Measurements from ENCODE around the gene SRPK1.
"Not testable (repeated sequence)": the region's sequence is repeated elsewhere in the genome, so short reads cannot be mapped to it uniquely, and the experiment has no call there.

The SRPK1 gene

GRCh38 chr6:35931120-35931561 is 10.2 kb upstream of the SRPK1 start:
- DNase-seq (ENCODE audit: low read depth in 2 of 2): no peak

- no peak for DNase-seq (ENCODE audit: low read depth in 2 of 2)
Observed at GRCh38 chr6:35929601-35930000, 8.7 kb upstream of the SRPK1 start.

- DNase-seq (ENCODE audit: low read depth in 2 of 2): no peak
Observed at GRCh38 chr6:35926509-35927215, 5.8 kb upstream of the SRPK1 start.

- DNase-seq (ENCODE audit: low read depth in 2 of 2): no peak
Observed at GRCh38 chr6:35925961-35926360, 5.1 kb upstream of the SRPK1 start.

- DNase-seq (ENCODE audit: low read depth in 2 of 2): no peak
Observed at GRCh38 chr6:35924146-35924545, 3.2 kb upstream of the SRPK1 start.

- DNase-seq (ENCODE audit: low read depth in 2 of 2): no peak
Observed at GRCh38 chr6:35922139-35922554, 1.2 kb upstream of the SRPK1 start.

- DNase-seq (ENCODE audit: low read depth in 2 of 2): peak; percentile 17 to 26
Observed at GRCh38 chr6:35919827-35920751, 809 bp downstream of the SRPK1 start.

GRCh38 chr6:35919085-35919826 is 1.6 kb downstream of the SRPK1 start:
- DNase-seq (ENCODE audit: low read depth in 2 of 2): no peak

GRCh38 chr6:35916893-35917292 is 4.0 kb downstream of the SRPK1 start:
- DNase-seq (ENCODE audit: low read depth in 2 of 2): not testable (repeated sequence)

- DNase-seq (ENCODE audit: low read depth in 2 of 2): no peak
Observed at GRCh38 chr6:35916056-35916455, 4.8 kb downstream of the SRPK1 start.

GRCh38 chr6:35914536-35914935 is 6.4 kb downstream of the SRPK1 start:
- DNase-seq (ENCODE audit: low read depth in 2 of 2): no peak

- no peak for DNase-seq (ENCODE audit: low read depth in 2 of 2)
Observed at GRCh38 chr6:35911871-35912653, 8.8 kb downstream of the SRPK1 start.

- DNase-seq (ENCODE audit: low read depth in 2 of 2): not testable (repeated sequence)
Observed at GRCh38 chr6:35909571-35909970, 11.3 kb downstream of the SRPK1 start.

- DNase-seq (ENCODE audit: low read depth in 2 of 2): not testable (repeated sequence)
Observed at GRCh38 chr6:35908753-35909401, 12.0 kb downstream of the SRPK1 start.

- no peak for DNase-seq (ENCODE audit: low read depth in 2 of 2)
Observed at GRCh38 chr6:35907750-35908149, 13.1 kb downstream of the SRPK1 start.

GRCh38 chr6:35906499-35906846 is 14.4 kb downstream of the SRPK1 start:
- no peak for DNase-seq (ENCODE audit: low read depth in 2 of 2)

- no peak for DNase-seq (ENCODE audit: low read depth in 2 of 2)
Observed at GRCh38 chr6:35905841-35906498, 14.9 kb downstream of the SRPK1 start.

- DNase-seq (ENCODE audit: low read depth in 2 of 2): no peak
Observed at GRCh38 chr6:35905141-35905785, 15.6 kb downstream of the SRPK1 start.

- no peak for DNase-seq (ENCODE audit: low read depth in 2 of 2)
Observed at GRCh38 chr6:35903679-35904078, 17.2 kb downstream of the SRPK1 start.

- no peak for DNase-seq (ENCODE audit: low read depth in 2 of 2)
Observed at GRCh38 chr6:35900448-35900847, 20.4 kb downstream of the SRPK1 start.

Measured in stimulated activated CD8-positive, alpha-beta memory T cell treated with anti-CD3 and anti-CD28 coated beads, Interleukin-15, amount 100 ng/mL, for 48 hours (primary cell).